ENCODE data around the gene TNNI3K.

The TNNI3K gene

GRCh38 chr1:74392186-74392585, 157.0 kb downstream of the TNNI3K start:
- DNase-seq (ENCODE audit: low spot score): no peak

DNA sequence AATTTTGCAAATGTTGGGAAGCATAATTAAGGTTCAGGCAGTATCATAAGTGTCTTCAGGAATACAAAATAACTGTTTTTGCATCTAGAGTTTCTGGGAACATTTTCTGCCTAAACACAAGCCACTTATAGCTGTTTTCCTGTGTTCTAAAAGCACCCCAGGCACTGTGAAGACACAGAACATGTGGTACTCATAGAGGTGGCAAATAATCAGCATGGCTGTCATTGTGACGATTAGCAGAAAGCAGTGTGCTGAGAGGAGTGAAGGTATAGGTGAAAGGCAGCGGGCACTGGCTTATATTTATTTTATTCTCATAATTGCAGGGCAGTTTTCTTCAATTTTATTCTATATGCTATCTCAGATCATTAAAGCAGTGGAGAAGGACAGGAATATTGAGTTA, 157.7 kb downstream of the TNNI3K start:
- DNase-seq (ENCODE audit: low spot score): no peak

DNA sequence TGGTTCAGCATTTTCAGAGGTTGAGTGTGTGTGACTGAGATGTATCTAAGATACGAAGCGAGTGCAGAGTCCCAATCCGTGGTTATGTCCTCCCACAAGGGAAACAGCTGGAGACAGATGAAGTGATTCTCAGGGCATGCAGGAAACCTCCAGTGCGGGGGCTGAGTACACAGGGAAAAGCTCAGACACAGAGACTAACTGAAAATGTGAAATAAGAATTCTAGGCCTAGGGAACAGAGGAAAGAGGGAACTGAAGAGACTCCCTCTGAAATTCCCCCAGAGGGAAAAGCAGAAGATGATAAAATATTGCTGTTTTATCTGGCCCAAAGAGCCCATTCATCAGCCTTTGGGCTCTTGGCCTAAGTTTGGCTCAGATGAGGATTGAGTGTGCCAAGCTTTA, 160.4 kb downstream of the TNNI3K start:
- DNase-seq (ENCODE audit: low spot score): no peak

DNA sequence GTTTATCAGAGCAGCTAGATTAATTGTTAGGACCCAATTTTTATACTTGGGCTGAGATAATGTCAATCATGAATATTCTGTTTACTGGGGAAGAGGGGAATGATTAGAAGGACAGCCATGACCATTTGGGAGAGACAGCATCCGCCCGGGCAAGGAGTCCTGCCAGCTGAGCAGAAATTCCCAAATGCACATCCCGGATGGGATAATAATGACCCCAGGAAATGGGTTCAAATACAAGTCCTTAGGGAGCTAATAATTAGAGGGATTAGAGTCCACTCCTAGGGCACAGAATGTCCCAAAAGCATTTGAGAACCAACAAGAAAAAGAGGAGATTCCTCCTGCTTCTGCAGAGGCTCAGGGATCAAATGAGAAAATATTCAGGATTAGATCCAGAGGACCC, 161.3 kb downstream of the TNNI3K start:
- no peak for DNase-seq (ENCODE audit: low spot score)

GRCh38 chr1:74396933-74397332, 161.7 kb downstream of the TNNI3K start:
- no peak for DNase-seq (ENCODE audit: low spot score)

DNA sequence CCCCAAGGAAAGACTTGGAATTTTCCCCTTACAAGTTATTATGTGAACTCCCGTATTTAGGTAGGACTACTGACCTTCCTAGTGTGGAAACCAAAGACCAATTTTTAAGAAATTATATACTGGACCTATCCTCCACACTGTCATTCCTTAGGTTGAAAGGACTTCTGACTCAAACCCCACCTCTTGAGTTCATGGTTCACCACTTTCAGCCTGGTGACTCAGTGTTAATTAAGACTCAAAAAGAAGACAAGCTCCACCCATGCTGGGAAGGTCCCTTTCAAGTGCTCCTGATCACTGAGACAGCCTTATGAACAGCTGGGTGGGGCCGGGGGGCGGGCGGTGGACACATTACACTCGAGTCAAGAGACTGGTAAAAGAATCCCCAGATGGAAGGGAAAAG, 164.1 kb downstream of the TNNI3K start:
- DNase-seq (ENCODE audit: low spot score): no peak

GRCh38 chr1:74402873-74403272, 167.7 kb downstream of the TNNI3K start:
- DNase-seq (ENCODE audit: low spot score): no peak

DNA sequence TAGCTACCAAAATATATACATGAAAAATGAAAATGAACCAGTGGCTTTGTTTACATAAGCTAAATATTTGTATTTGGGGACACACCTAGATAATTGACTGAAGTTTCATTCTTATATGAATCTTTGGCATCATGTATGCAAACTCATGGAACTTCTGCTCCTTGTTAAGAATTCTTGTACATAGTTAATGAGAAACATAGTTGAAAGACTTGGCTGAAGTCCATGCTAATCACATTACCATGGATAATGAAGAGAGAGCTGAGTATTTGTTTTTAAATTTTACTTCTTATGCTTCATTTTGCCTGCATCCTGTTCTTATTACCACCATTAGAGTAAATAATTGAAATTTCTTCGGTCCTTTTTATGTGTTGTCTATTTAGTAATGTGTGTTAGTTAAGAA, 168.4 kb downstream of the TNNI3K start:
- no peak for DNase-seq (ENCODE audit: low spot score)

DNA sequence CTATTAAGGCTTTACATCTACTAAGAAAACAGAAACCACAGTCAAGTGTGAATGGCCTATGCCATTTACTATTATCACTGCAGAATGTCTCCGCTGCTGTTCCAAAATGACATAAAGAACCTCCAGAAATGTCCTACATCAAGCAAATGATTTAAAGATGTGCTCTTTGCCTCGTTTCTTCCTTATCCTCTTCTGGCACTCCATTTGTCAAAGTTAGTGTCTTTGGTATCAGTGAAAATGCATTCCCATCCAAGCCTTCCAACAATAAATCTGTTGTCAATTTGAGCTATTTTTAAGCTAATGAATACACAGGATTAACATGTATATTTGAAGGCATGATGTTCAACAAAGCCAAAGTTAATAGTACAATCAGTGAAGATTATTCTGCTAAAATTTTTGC, 171.6 kb downstream of the TNNI3K start:
- no peak for DNase-seq (ENCODE audit: low spot score)

- DNase-seq (ENCODE audit: low spot score): no peak
Measured at GRCh38 chr1:74407902-74408301, 172.7 kb downstream of the TNNI3K start.

DNA sequence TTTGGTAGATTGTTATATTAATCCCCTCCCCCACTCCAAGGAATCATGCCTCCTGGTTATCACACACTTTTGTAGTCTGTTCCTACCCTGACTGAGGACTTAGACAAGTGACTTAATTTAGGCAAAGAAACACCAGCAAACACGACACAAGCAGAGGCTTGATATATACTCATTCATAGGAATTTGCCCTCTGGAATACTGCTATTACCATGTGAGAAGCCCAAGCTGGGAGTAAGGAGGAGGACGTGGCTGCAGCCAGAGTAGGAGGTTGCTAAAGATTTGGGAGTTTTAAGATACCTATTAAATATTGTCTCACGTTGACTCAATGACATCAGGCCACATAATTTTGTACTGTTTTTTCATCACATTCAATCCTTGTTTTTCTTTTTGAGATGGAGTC, 177.1 kb downstream of the TNNI3K start:
- no peak for DNase-seq (ENCODE audit: low spot score)

- no peak for DNase-seq (ENCODE audit: low spot score)
Measured at GRCh38 chr1:74415935-74416334, 180.7 kb downstream of the TNNI3K start.

DNA sequence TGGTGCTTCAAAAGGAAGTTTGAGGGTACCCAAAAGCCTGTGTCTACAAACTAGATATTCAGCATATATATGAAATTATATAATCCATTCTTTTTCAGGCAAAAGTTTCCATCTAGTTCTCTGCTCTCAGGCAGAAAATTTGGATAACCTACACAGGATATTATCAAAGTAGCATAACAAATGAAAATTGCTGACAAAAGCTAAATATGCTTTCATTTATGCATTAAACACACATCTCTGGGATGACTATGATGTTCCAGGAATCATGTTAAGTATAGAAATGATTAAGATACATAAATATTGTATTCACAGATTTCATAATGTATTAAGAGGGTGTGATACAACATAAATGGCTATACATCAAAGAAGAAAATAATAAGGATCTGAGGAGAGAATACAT, 184.4 kb downstream of the TNNI3K start:
- DNase-seq (ENCODE audit: low spot score): no peak

DNA sequence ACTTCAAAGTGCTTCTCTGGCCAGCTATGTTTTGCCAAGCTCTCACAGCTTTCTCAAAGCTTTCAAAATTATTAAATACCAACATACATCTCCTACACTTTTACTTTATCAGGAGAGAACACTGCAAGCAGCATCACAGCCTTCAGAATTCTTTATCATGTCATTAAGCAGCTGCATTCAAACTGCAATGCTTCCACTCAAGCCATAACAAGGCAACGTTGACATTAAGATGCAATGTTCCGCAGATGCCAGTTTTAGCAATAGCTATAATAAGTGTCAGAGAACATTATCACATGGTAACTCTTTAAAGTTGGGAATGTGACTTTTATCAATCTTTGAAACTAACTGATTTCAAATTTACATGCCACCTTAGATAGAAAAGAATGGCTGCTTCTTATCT, 185.3 kb downstream of the TNNI3K start:
- no peak for DNase-seq (ENCODE audit: low spot score)

DNA sequence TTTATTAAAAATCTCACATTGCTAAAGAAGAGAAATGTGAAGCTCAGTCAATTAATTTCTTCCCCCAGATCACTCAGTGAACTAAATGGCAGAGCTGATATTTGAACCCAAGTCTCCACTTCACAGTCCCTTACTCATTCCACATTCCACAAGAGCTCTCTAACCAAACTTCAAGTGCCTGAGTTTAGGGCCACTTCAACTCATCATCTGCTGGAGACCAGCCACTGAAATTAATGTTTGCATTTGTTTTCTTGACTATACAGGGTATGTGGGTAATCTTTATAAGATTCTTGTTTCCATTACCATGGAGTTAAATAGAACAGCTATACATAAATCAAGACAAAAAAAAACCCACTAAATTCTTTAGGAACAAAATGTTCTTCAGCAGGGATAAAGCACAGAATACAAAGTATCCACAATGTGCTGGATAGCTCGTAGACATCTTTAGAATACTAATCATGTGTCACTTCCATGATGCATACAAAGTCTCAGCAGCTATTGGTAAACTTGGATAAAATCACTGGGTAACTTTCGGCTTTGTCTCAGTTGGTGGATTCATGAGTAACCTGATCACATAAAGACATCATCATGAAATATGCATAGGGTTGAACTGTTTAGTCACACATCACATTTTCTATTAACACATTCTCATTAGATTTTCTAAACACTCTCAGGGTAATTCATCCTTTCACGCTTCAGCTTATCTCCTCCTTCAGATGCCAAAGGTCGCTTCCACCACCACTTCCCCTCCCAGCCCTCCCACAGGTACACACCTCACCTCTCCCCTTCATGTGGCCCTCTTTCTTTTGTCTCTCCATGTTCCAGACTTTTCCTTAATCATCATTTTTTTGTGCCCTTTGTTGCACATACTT, 187.5 kb downstream of the TNNI3K start:
- no peak for DNase-seq (ENCODE audit: low spot score)

GRCh38 chr1:74423471-74423870, 188.3 kb downstream of the TNNI3K start:
- DNase-seq (ENCODE audit: low spot score): no peak

DNA sequence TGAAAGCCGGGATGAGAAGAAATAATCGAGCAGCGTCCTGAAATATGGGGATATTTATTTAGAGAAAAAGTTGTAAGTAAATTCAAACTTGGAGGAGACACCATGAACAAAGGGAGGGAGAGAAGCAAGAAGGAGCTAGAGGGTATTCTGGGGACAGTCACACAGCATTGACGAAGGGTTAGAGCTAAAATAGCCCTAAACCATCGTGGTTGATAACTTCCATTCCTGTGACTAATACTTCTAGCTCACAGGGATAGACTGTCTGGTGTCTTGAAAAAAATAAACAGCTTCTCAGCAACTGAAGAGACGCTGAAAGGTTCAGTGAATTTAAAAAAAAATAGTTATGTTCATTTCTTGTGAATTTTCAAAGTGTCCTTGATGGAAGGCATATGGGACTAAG, 190.5 kb downstream of the TNNI3K start:
- no peak for DNase-seq (ENCODE audit: low spot score)

GRCh38 chr1:74426208-74426937, 191.2 kb downstream of the TNNI3K start:
- peak; percentile 5 for DNase-seq (ENCODE audit: low spot score)

DNA sequence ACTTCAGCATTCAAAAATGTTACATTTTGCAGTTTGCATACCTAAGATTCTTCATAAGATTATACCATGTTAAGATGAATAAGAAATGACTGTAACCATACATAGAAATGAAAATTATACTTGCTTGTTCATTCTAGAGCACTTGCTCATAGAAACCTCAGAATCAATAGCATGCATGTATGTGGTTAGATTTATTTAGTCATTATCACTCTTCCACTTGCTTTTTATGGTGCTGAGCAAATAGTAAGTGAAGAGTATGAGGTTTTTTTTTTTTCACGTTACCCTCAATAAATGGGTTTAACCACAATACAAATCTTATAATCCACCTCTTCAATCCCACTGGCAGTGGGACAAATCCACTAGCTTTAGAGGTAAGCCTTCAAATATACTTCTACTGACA, 192.5 kb downstream of the TNNI3K start:
- no peak for DNase-seq (ENCODE audit: low spot score)

DNA sequence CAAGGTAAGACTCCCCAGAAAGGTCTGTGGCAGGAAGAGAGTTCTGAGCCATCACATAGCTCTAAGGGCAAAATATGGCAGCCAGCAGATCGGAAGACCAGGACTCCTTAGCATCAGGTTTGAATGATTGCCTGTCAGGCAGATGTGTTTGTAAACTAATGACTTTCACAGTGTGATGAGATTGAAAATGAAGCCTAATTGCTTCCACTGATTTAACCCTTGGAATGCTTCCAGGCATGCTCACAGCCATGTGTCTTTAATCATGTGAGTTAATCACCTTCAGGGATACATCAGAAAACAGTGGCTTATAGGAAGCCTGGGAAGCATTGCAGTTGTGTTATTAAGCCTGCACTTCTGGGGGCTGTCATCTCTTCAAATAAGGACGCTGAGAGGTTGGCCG, 194.4 kb downstream of the TNNI3K start:
- no peak for DNase-seq (ENCODE audit: low spot score)

DNA sequence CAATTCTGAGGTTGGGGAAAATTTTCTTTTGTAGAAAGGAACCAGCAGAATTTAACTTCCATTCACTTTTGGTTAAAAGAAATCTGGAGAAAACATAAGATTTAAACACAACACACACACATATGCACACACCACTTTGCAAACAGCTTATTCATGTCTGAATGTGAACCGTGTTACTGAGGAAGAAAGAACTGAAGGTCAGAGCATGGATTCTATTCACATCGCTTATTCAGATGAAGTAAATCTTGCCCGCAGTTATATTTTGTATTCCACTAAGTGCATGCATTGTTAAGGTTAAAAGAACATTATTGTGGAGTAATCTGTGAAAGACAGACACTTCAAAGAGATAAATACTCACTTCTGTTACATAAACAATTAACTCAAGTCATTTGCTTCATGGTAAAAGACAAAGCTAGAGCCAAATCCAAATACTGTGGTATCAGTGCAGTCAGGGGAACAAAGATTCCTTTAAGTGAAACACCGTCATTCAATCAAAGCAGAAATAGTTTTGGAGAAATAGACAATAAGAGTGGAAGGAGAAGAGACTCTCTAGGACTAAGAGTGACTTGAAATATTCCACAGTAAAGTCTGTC, 195.3 kb downstream of the TNNI3K start:
- DNase-seq (ENCODE audit: low spot score): no peak

GRCh38 chr1:74431531-74431930, 196.3 kb downstream of the TNNI3K start:
- DNase-seq (ENCODE audit: low spot score): no peak

- DNase-seq (ENCODE audit: low spot score): no peak
Measured at GRCh38 chr1:74432325-74432724, 197.1 kb downstream of the TNNI3K start.

Data from cerebellar cortex (tissue), 1 donor.